ENCODE measurements around the gene MEFV.
"Not testable (repeated sequence)": the region's sequence is repeated elsewhere in the genome, so short reads cannot be mapped to it uniquely, and the experiment has no call there.

MEFV gene

GRCh38 chr16:3212006-3212405 lies 44.4 kb downstream of the MEFV start:
- DNase-seq (ENCODE audit: low read depth, low spot score), result no peak
- in situ Hi-C loops (cut with HindIII; ENCODE audit: low sequenced_read_pairs), result no loop called here
- H3K4me3 ChIP-seq (ENCODE audit: low read depth, low read length), result no peak overlapping the region
- TF ChIP-seq CTCF (IDR thresholded peaks at IDR 0.05; ENCODE audit: low read depth, low read length), result no peak

GRCh38 chr16:3207086-3207953 lies 49.1 kb downstream of the MEFV start:
- TF ChIP-seq CTCF (IDR thresholded peaks at IDR 0.05; ENCODE audit: low read depth, low read length), result no peak
- no peak overlapping the region for H3K4me3 ChIP-seq (ENCODE audit: low read depth, low read length)
- no peak for DNase-seq (ENCODE audit: low read depth, low spot score)
- in situ Hi-C loops (cut with HindIII; ENCODE audit: low sequenced_read_pairs), result no loop called here

- H3K4me3 ChIP-seq (ENCODE audit: low read depth, low read length); DNase-seq (ENCODE audit: low read depth, low spot score); in situ Hi-C loops (cut with HindIII; ENCODE audit: low sequenced_read_pairs): not testable (repeated sequence)
Measured at GRCh38 chr16:3205939-3206338, 50.5 kb downstream of the MEFV start.

- no peak for DNase-seq (ENCODE audit: low read depth, low spot score)
- H3K4me3 ChIP-seq (ENCODE audit: low read depth, low read length), result no peak overlapping the region
- no peak for TF ChIP-seq CTCF (IDR thresholded peaks at IDR 0.05; ENCODE audit: low read depth, low read length)
- in situ Hi-C loops (cut with HindIII; ENCODE audit: low sequenced_read_pairs), result no loop called here
Measured at GRCh38 chr16:3202903-3203539, 53.4 kb downstream of the MEFV start.

GRCh38 chr16:3198334-3199072 lies 57.9 kb downstream of the MEFV start:
- DNase-seq (ENCODE audit: low read depth, low spot score), result no peak
- in situ Hi-C loops (cut with HindIII; ENCODE audit: low sequenced_read_pairs), result no loop called here
- no peak for TF ChIP-seq CTCF (IDR thresholded peaks at IDR 0.05; ENCODE audit: low read depth, low read length)
- no peak overlapping the region for H3K4me3 ChIP-seq (ENCODE audit: low read depth, low read length)

GRCh38 chr16:3197694-3198333 lies 58.6 kb downstream of the MEFV start:
- in situ Hi-C loops (cut with HindIII; ENCODE audit: low sequenced_read_pairs); H3K4me3 ChIP-seq (ENCODE audit: low read depth, low read length); DNase-seq (ENCODE audit: low read depth, low spot score): not testable (repeated sequence)

- H3K4me3 ChIP-seq (ENCODE audit: low read depth, low read length), result no peak overlapping the region
- TF ChIP-seq CTCF (IDR thresholded peaks at IDR 0.05; ENCODE audit: low read depth, low read length), result no peak
- in situ Hi-C loops (cut with HindIII; ENCODE audit: low sequenced_read_pairs), result no loop called here
- no peak for DNase-seq (ENCODE audit: low read depth, low spot score)
Measured at GRCh38 chr16:3195975-3196374, 60.5 kb downstream of the MEFV start.

Data from astrocyte of the spinal cord (primary cell).